PC-3 (cell line): Measurements from ENCODE around the gene SMIM12. TPM values are rescaled to one million over a fixed set of nuclear protein-coding genes. Genes with fewer than 3 reads are reported as not detected.

Experiments
- ATAC-seq: fragments of 200-7000 bp; cut with Tn5 transposase; 2 replicates; pipeline ENCODE4 v1.9.1; 2020; ENCODE audit warnings: mild to moderate bottlenecking, moderate library complexity
- BruUV-seq: library from RNA; stranded (reverse); fragments of 400-500 nt; replicated peaks from 2 replicates; lab custom pipeline; 2021; lab: Mats Ljungman, UMichigan
- CTCF ChIA-PET: fragments of 300-600 bp; sonication (Branson Sonifier 250); formaldehyde crosslinking; loops from one replicate; lab custom pipeline; 2022; ENCODE audit warnings: antibody characterized with exemption; lab: Charles Lee
- POLR2A ChIA-PET: fragments of 300-600 bp; sonication (Branson Sonifier 250); formaldehyde crosslinking; loops from one replicate; lab custom pipeline; 2022; ENCODE audit warnings: antibody characterized with exemption; ENCODE audit not compliant: unreplicated experiment; lab: Charles Lee
- DNase-seq: peaks from one replicate; pipeline ENCODE4 v3.0.0-alpha.2; 2015
- H2AFZ ChIP-seq: fragments of 300-600 bp; sonication (generic); 2 replicates; pipeline ENCODE4 v1.6.0; 2016; ENCODE audit warnings: antibody characterized with exemption, low read length
- H3F3A ChIP-seq: fragments of 300-600 bp; sonication (generic); one replicate; pipeline ENCODE4 v1.6.0; 2017; ENCODE audit warnings: antibody characterized with exemption, low read length, control low read depth, mild to moderate bottlenecking; ENCODE audit not compliant: unreplicated experiment
- H3K27ac ChIP-seq: fragments of 300-600 bp; sonication (generic); 2 replicates; pipeline ENCODE4 v1.5.1; 2016; ENCODE audit warnings: mild to moderate bottlenecking, low read length
- H3K27me3 ChIP-seq: fragments of 300-600 bp; sonication (generic); 2 replicates; pipeline ENCODE4 v1.6.1; 2016; ENCODE audit warnings: low read length, mixed read lengths
- H3K36me3 ChIP-seq: fragments of 300-600 bp; sonication (generic); 2 replicates; pipeline ENCODE4 v1.6.1; 2016; ENCODE audit warnings: low read depth, mixed run types, low read length, mixed read lengths
- H3K4me1 ChIP-seq: fragments of 300-600 bp; sonication (generic); 2 replicates; pipeline ENCODE4 v1.5.1; 2016; ENCODE audit warnings: low read length; ENCODE audit not compliant: insufficient read depth
- H3K4me2 ChIP-seq: fragments of 300-600 bp; sonication (generic); 2 replicates; pipeline ENCODE4 v1.6.0; 2016; ENCODE audit warnings: low read length
- H3K4me3 ChIP-seq: fragments of 300-600 bp; sonication (generic); 2 replicates; pipeline ENCODE4 v1.5.1; 2016; ENCODE audit warnings: mild to moderate bottlenecking, low read length, mixed read lengths
- H3K79me2 ChIP-seq: fragments of 300-600 bp; sonication (generic); 2 replicates; pipeline ENCODE4 v1.6.1; 2017; ENCODE audit warnings: low read length, mixed read lengths
- H3K9ac ChIP-seq: fragments of 300-600 bp; sonication (generic); 2 replicates; pipeline ENCODE4 v1.6.0; 2016; ENCODE audit warnings: mild to moderate bottlenecking, low read length
- H3K9me2 ChIP-seq: fragments of 300-600 bp; sonication (generic); replicated peaks from 2 replicates; pipeline ENCODE4 v1.6.1; 2016; ENCODE audit warnings: mixed run types, low read length, mixed read lengths
- H3K9me3 ChIP-seq: fragments of 300-600 bp; sonication (generic); 2 replicates; pipeline ENCODE4 v1.6.1; 2016; ENCODE audit warnings: low read length, mixed read lengths
- H4K20me1 ChIP-seq: fragments of 300-600 bp; sonication (generic); 2 replicates; pipeline ENCODE4 v1.6.1; 2016; ENCODE audit warnings: low read length, mixed read lengths
- EZH2 ChIP-seq: fragments of 300-600 bp; sonication (generic); IDR thresholded peaks from one replicate; pipeline ENCODE4 v1.6.1; 2017; ENCODE audit warnings: antibody characterized with exemption, mild to moderate bottlenecking, low read length; ENCODE audit not compliant: unreplicated experiment
- EZH2phosphoT487 ChIP-seq: fragments of 300-600 bp; sonication (generic); IDR thresholded peaks from 2 replicates; pipeline ENCODE4 v1.6.1; 2018; ENCODE audit warnings: mild to moderate bottlenecking, antibody characterized with exemption, low read length, borderline replicate concordance
- intact Hi-C: fragments of 100-400 bp; cut with micrococcal nuclease; formaldehyde crosslinking; loops from 2 replicates; pipeline ENCODE4 v1.9.0; 2023
- total RNA-seq: library from RNA; depleted of rRNA; stranded (reverse); fragments of >200 nt; gene quantifications from 2 replicates; pipeline ENCODE4 v1.2.3, GENCODE V29; 2014
- TF ChIP-seq, protein P1 (sequence below): fragments of 300-600 bp; sonication (generic); conservative IDR thresholded peaks from 2 replicates; pipeline ENCODE4 v1.5.1; 2017; ENCODE audit warnings: antibody characterized with exemption, low read depth, mild to moderate bottlenecking, low read length

SMIM12 gene
- total RNA-seq, 1 experiment from 2014 or later = 47.2 TPM

DNA sequence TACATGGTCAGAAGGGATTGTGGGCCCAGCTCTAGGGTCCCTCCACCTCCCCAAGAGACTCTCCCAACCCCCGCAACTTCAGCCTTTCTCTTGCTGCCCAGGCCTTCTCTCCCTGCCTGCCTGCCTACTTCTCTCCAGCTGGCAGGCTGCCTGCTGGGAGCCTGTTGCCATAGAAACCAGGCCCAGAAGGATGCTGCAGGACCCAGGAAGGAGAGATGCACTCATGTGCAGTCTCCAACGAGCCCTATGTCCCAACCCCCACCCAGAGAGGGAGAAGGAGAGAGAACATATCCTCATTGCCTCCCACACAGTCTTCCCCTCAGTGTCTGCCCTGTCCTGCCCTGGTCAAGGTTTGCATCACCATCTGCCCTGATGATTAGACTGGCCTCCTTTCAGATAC, 10.8 kb upstream of the SMIM12 start:
- TF ChIP-seq EZH2phosphoT487 = no peak
- no peak for TF ChIP-seq EZH2
- TF ChIP-seq, protein P1, sequence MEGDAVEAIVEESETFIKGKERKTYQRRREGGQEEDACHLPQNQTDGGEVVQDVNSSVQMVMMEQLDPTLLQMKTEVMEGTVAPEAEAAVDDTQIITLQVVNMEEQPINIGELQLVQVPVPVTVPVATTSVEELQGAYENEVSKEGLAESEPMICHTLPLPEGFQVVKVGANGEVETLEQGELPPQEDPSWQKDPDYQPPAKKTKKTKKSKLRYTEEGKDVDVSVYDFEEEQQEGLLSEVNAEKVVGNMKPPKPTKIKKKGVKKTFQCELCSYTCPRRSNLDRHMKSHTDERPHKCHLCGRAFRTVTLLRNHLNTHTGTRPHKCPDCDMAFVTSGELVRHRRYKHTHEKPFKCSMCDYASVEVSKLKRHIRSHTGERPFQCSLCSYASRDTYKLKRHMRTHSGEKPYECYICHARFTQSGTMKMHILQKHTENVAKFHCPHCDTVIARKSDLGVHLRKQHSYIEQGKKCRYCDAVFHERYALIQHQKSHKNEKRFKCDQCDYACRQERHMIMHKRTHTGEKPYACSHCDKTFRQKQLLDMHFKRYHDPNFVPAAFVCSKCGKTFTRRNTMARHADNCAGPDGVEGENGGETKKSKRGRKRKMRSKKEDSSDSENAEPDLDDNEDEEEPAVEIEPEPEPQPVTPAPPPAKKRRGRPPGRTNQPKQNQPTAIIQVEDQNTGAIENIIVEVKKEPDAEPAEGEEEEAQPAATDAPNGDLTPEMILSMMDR = no peak
- intact Hi-C loops = no loop called here
- BruUV-seq = no TSS peak
- CTCF ChIA-PET = no interaction called here
- POLR2A ChIA-PET = no interaction called here
- Histone ChIP-seq H4K20me1 (no peaks in the 10 kb centered on the region), H3K79me2 (no peaks in the 10 kb centered on the region), H3K36me3 (no peaks in the 10 kb centered on the region), H3K9me2 (no peaks in the 10 kb centered on the region), H3K27me3 (peaks cover 45% of the 10 kb centered on the region), H3K27ac (no peak overlapping the region), H3K4me1 (peaks cover 3% of the 10 kb centered on the region; the same call in 1 of the 2 replicates), H3K4me2 (no peak overlapping the region), H3K9ac (no peak overlapping the region), H3F3A (no peaks in the 10 kb centered on the region), H3K9me3 (no peaks in the 10 kb centered on the region), H3K4me3 (no peak overlapping the region), H2AFZ (no peak overlapping the region)
- DNase-seq (no peak), ATAC-seq (no peak)

DNA sequence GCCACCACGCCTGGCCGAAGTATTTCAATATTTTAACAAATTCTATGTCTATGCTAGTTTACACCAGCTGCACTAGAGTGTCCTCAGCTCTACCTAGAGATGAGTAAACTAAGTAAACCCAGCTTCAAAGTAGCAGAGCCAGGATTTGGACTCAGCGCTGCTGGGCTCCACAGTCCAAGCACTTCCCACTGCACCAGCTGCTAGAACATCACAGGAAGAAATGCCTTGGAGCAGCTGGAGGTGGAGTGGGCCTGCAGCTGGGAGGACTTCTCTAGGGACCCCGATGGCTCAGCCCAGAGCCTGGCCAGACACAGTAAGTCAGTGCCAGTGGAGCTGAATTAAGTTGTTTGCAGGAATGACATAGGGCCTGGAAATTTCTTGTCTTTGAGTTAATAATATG, 10.2 kb upstream of the SMIM12 start:
- Histone ChIP-seq H3K9me3 (no peaks in the 10 kb centered on the region), H3K9me2 (no peaks in the 10 kb centered on the region), H3K36me3 (no peaks in the 10 kb centered on the region), H3F3A (no peaks in the 10 kb centered on the region), H4K20me1 (no peaks in the 10 kb centered on the region), H3K27ac (no peak overlapping the region), H3K4me3 (no peak overlapping the region), H3K27me3 (peaks cover 39% of the 10 kb centered on the region), H3K4me1 (peaks cover 3% of the 10 kb centered on the region; the same call in 1 of the 2 replicates), H3K4me2 (no peak overlapping the region), H2AFZ (no peak overlapping the region), H3K79me2 (no peaks in the 10 kb centered on the region), H3K9ac (no peak overlapping the region)
- BruUV-seq = no TSS peak
- no peak for DNase-seq
- TF ChIP-seq EZH2 (no peak), EZH2phosphoT487 (no peak)
- TF ChIP-seq, protein P1 = no peak
- ChIA-PET POLR2A (no interaction called here), CTCF (no interaction called here)
- intact Hi-C loops = no loop called here
- ATAC-seq = no peak

DNA sequence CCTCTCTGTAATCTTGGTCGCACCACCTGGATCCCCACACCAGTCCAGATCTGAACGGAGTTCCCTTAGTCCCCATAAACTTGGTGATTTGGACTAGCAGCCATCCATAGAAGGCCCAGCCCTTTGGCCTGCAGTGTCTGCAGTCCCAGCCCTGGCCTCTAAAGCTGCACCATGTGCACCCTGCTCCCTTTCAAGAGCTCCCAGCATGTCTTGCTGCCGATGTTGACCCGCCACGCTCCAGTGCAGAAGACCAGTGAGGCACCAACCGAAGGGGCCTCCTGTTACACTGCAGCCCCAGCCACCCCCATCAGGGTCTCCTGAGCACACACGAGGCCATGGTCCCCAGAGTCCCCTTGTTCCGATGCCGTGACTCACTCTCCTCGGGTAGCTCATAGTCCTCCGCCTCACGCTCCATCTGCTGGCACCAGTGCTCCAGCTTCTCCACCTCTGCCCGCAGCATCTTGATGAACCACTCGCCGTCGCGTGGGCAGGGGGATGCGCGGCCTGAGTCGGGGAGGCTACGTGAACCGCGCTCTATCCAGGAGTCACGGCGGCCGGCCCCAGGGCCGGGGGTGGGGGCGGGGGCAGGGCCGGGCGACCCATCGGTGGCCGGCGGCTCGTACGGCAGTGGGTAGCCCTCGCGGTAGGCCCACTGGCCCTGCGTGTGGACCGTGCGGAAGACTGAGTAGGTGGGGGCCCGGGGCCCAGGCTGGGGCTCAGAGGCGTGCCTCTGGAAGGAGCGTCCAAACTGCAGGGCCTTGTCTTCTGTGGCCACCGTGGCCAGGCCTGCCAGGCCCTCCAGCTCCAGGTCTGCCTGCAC, 8.9 kb upstream of the SMIM12 start:
- Histone ChIP-seq H3K36me3 (no peaks in the 10 kb centered on the region), H4K20me1 (no peaks in the 10 kb centered on the region), H3K79me2 (no peaks in the 10 kb centered on the region), H3K9me2 (no peaks in the 10 kb centered on the region), H3K4me1 (peaks cover 3% of the 10 kb centered on the region; the same call in 1 of the 2 replicates), H3F3A (no peaks in the 10 kb centered on the region), H3K4me2 (no peak overlapping the region), H3K9ac (no peak overlapping the region), H2AFZ (no peak overlapping the region), H3K4me3 (no peak overlapping the region), H3K27me3 (peaks cover 26% of the 10 kb centered on the region), H3K9me3 (no peaks in the 10 kb centered on the region), H3K27ac (no peak overlapping the region)
- ChIA-PET POLR2A (no interaction called here), CTCF (interaction anchor here (0.5 kb wide), 1 partner anchor 502 kb away, joined by 8 read pairs; no protein-coding TSS in a partner anchor)
- BruUV-seq = no TSS peak
- intact Hi-C loops = no loop called here
- DNase-seq (no peak), ATAC-seq (no peak)
- no peak for TF ChIP-seq EZH2
- TF ChIP-seq, protein P1 = no peak
- no peak for TF ChIP-seq EZH2phosphoT487
